Fibroblast of lung (primary cell): ENCODE results near the gene ARL4D. TPM values are rescaled to one million over a fixed set of nuclear protein-coding genes. Genes with fewer than 3 reads are reported as not detected.
A peak's percentile ranks its signal among the peaks of the same experiment; 100 is the strongest.
"Not testable (repeated sequence)": the region's sequence is repeated elsewhere in the genome, so short reads cannot be mapped to it uniquely, and the experiment has no call there.

Source experiments
- DNase-seq, 2 donors: peaks; one replicate each; pipeline versions ENCODE4 v3.0.0 to v3.0.0-alpha.2; 2010; ENCODE audit warnings: low read depth in 2 of 2
- H2AFZ ChIP-seq: 2 replicates; pipeline ENCODE4 v1.5.1; 2012; ENCODE audit warnings: low read length, control low read depth, inconsistent platforms
- H3K27ac ChIP-seq: 2 replicates; pipeline ENCODE4 v1.5.1; 2011; ENCODE audit warnings: low read length, control low read depth; ENCODE audit not compliant: insufficient read depth
- H3K27me3 ChIP-seq: 2 replicates; pipeline ENCODE4 v1.5.1; 2011; ENCODE audit warnings: mild to moderate bottlenecking, low read length; ENCODE audit not compliant: control insufficient read depth, insufficient read depth
- H3K36me3 ChIP-seq: 2 replicates; pipeline ENCODE4 v1.5.1; 2011; ENCODE audit warnings: low read length; ENCODE audit not compliant: control insufficient read depth, insufficient read depth
- H3K4me1 ChIP-seq: 2 replicates; pipeline ENCODE4 v1.5.1; 2011; ENCODE audit warnings: low read length; ENCODE audit not compliant: control insufficient read depth, insufficient read depth; ENCODE audit errors: extremely low read depth
- H3K4me2 ChIP-seq: 2 replicates; pipeline ENCODE4 v1.5.1; 2011; ENCODE audit warnings: low read length, control low read depth; ENCODE audit not compliant: insufficient read depth; ENCODE audit errors: extremely low read depth
- H3K4me3 ChIP-seq, 4 experiments: fragments of 200-600 bp in 1 of 4; sonication (generic) in 1 of 4; replicated peaks in 1 of 4; 2 replicates each; pipeline ENCODE4 v1.5.1; 2011 to 2016; ENCODE audit warnings: low read length in 4 of 4, low read depth in 3 of 4, mild to moderate bottlenecking in 3 of 4, control low read depth in 2 of 4, inconsistent platforms in 1 of 4, mixed read lengths in 1 of 4; ENCODE audit not compliant: insufficient read depth in 1 of 4; ENCODE audit errors: control extremely low read depth in 1 of 4
- H3K79me2 ChIP-seq: 2 replicates; pipeline ENCODE4 v1.5.1; 2012; ENCODE audit warnings: mild to moderate bottlenecking, low read length, inconsistent platforms; ENCODE audit not compliant: control insufficient read depth, insufficient read depth
- H3K9ac ChIP-seq: 2 replicates; pipeline ENCODE4 v1.5.1; 2011; ENCODE audit warnings: mild to moderate bottlenecking, low read length, control low read depth; ENCODE audit not compliant: insufficient read depth
- H3K9me3 ChIP-seq: 2 replicates; pipeline ENCODE4 v1.5.1; 2012; ENCODE audit warnings: low read depth, low read length; ENCODE audit not compliant: control insufficient read depth, insufficient read depth
- H4K20me1 ChIP-seq: 2 replicates; pipeline ENCODE4 v1.5.1; 2011; ENCODE audit warnings: low read length; ENCODE audit not compliant: control insufficient read depth, insufficient read depth; ENCODE audit errors: extremely low read depth
- EZH2 ChIP-seq: IDR thresholded peaks from 2 replicates; pipeline ENCODE4 v1.5.1; 2012; ENCODE audit warnings: low read length, control low read depth, mild to moderate bottlenecking; ENCODE audit errors: missing control alignments
- polyA plus RNA-seq, 2 donors: library from polyadenylated mRNA; depleted of rRNA in 1 of 2; stranded (reverse) in 1 of 2; unstranded in 1 of 2; fragments of >200 nt; gene quantifications; 2 replicates each; pipeline ENCODE4 v1.2.1, GENCODE V29; 2011 to 2012; ENCODE audit warnings: missing spikeins in 1 of 2
- total RNA-seq: library from RNA; depleted of rRNA; stranded (reverse); fragments of >200 nt; gene quantifications from 2 replicates; pipeline ENCODE4 v1.2.1, GENCODE V29; 2014
- TF ChIP-seq, protein P1 (sequence below), 2 donors: IDR thresholded peaks in 1 of 2; conservative IDR thresholded peaks in 1 of 2; 1 replicate in 1 of 2; 2 replicates in 1 of 2; pipeline ENCODE4 v1.5.1; 2011 to 2012; ENCODE audit warnings: low read length in 2 of 2, control low read depth in 1 of 2, inconsistent platforms in 1 of 2, low read depth in 1 of 2, mild to moderate bottlenecking in 1 of 2

Gene ARL4D
- total and polyA plus RNA-seq, 2 donors (not counting 1 experiment from before 2014, with no cell fraction given): 12.5 to 46.4 TPM

GRCh38 chr17:43365356-43365755 lies 33.4 kb upstream of the ARL4D start:
- Histone ChIP-seq H3K9ac (no peak overlapping the region), H3K79me2 (no peaks in the 10 kb centered on the region), H3K4me2 (no peak overlapping the region), H3K36me3 (no peaks in the 10 kb centered on the region), H2AFZ (no peak overlapping the region), H4K20me1 (no peaks in the 10 kb centered on the region), H3K27ac (no peak overlapping the region), H3K9me3 (no peaks in the 10 kb centered on the region), H3K4me3 (no peak overlapping the region), H3K27me3 (no peaks in the 10 kb centered on the region), H3K4me1 (peaks cover 7% of the 10 kb centered on the region)
- no peak for DNase-seq
- no peak for TF ChIP-seq EZH2
- TF ChIP-seq, protein P1, sequence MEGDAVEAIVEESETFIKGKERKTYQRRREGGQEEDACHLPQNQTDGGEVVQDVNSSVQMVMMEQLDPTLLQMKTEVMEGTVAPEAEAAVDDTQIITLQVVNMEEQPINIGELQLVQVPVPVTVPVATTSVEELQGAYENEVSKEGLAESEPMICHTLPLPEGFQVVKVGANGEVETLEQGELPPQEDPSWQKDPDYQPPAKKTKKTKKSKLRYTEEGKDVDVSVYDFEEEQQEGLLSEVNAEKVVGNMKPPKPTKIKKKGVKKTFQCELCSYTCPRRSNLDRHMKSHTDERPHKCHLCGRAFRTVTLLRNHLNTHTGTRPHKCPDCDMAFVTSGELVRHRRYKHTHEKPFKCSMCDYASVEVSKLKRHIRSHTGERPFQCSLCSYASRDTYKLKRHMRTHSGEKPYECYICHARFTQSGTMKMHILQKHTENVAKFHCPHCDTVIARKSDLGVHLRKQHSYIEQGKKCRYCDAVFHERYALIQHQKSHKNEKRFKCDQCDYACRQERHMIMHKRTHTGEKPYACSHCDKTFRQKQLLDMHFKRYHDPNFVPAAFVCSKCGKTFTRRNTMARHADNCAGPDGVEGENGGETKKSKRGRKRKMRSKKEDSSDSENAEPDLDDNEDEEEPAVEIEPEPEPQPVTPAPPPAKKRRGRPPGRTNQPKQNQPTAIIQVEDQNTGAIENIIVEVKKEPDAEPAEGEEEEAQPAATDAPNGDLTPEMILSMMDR (conservative IDR thresholded peaks at IDR 0.05 in 1 of 2, IDR thresholded peaks at IDR 0.05 in 1 of 2; ENCODE audit: low read depth in 1 of 2, low read length in 2 of 2): no peak

GRCh38 chr17:43365921-43366320 lies 32.9 kb upstream of the ARL4D start:
- not testable (repeated sequence) for H3K4me2 ChIP-seq, H3K27ac ChIP-seq, H3K9me3 ChIP-seq, H3K9ac ChIP-seq, H3K79me2 ChIP-seq, H3K4me3 ChIP-seq, H3K27me3 ChIP-seq, H4K20me1 ChIP-seq, DNase-seq, H3K4me1 ChIP-seq, H3K36me3 ChIP-seq, H2AFZ ChIP-seq

GRCh38 chr17:43366891-43367736 lies 31.7 kb upstream of the ARL4D start:
- Histone ChIP-seq H3K9me3 (no peaks in the 10 kb centered on the region), H3K27ac (peak overlapping the region; percentile 36), H3K27me3 (no peaks in the 10 kb centered on the region), H2AFZ (no peak overlapping the region), H3K9ac (no peak overlapping the region), H4K20me1 (no peaks in the 10 kb centered on the region), H3K79me2 (no peaks in the 10 kb centered on the region), H3K4me2 (peak overlapping the region; percentile 59), H3K4me1 (peaks cover 7% of the 10 kb centered on the region), H3K36me3 (no peaks in the 10 kb centered on the region), H3K4me3 (peak overlapping the region in 2 of 4 experiments; percentile 24 to 39)
- DNase-seq: peak in 1 of 2 donors; percentile 66
- TF ChIP-seq EZH2: no peak
- TF ChIP-seq, protein P1 (conservative IDR thresholded peaks at IDR 0.05 in 1 of 2, IDR thresholded peaks at IDR 0.05 in 1 of 2; ENCODE audit: low read depth in 1 of 2, low read length in 2 of 2): no peak
